Small intestine (tissue), 7 donors: ENCODE results near the gene TP53I11. TPM values are rescaled to one million over a fixed set of nuclear protein-coding genes. Genes with fewer than 3 reads are reported as not detected.

Experiments
- DNase-seq, 2 donors: peaks; one replicate each; pipeline versions ENCODE4 v3.0.0 to v3.0.0-alpha.2; 2013
- FAIRE-seq: peaks from 2 replicates; lab custom pipeline; 2012; peaks lifted over from hg19 to GRCh38; lab: Jason Lieb, UNC
- H3K27ac ChIP-seq, 3 donors: one replicate each; pipeline ENCODE4 v1.5.1; 2013; ENCODE audit warnings: low read length in 2 of 3, mild to moderate bottlenecking in 2 of 3, control low read depth in 1 of 3, inconsistent platforms in 1 of 3, low read depth in 1 of 3, moderate library complexity in 1 of 3
- H3K27me3 ChIP-seq, 3 donors: one replicate each; pipeline ENCODE4 v1.6.1; 2013; ENCODE audit warnings: low read length in 3 of 3, inconsistent platforms in 1 of 3; ENCODE audit not compliant: control insufficient read depth in 3 of 3, insufficient read depth in 3 of 3
- H3K36me3 ChIP-seq, 3 donors: one replicate each; pipeline ENCODE4 v1.6.1; 2013; ENCODE audit warnings: low read length in 3 of 3, inconsistent platforms in 1 of 3, low read depth in 1 of 3, mild to moderate bottlenecking in 1 of 3, moderate library complexity in 1 of 3; ENCODE audit not compliant: control insufficient read depth in 3 of 3, insufficient read depth in 2 of 3
- H3K4me1 ChIP-seq, 3 donors: one replicate each; pipeline ENCODE4 v1.6.1; 2013; ENCODE audit warnings: low read length in 2 of 3, inconsistent platforms in 1 of 3, low read depth in 1 of 3, mild to moderate bottlenecking in 1 of 3, moderate library complexity in 1 of 3; ENCODE audit not compliant: control insufficient read depth in 3 of 3, insufficient read depth in 2 of 3
- H3K4me3 ChIP-seq, 3 donors: one replicate each; pipeline ENCODE4 v1.5.1; 2013; ENCODE audit warnings: low read length in 3 of 3, control low read depth in 1 of 3, inconsistent platforms in 1 of 3, low read depth in 1 of 3, mild to moderate bottlenecking in 1 of 3, moderate library complexity in 1 of 3
- H3K9me3 ChIP-seq, 2 donors: one replicate each; pipeline ENCODE4 v1.6.1; 2013; ENCODE audit warnings: low read depth in 1 of 2, low read length in 1 of 2; ENCODE audit not compliant: control insufficient read depth in 2 of 2, insufficient read depth in 1 of 2
- WGBS, 3 donors: extraction: QIAGEN DNeasy Blood & Tissue Kit; methylation state at CpG; one replicate each; pipeline ENCODE4 v1.1.7; 2013; 5-methylcytosine and 5-hydroxymethylcytosine counted together
- polyA plus RNA-seq, 4 donors: library from polyadenylated mRNA; stranded (reverse) in 3 of 4; unstranded in 1 of 4; fragments of 200-250 nt in 3 of 4; fragments of 120-200 nt in 1 of 4; gene quantifications; one replicate each; pipeline versions ENCODE4 v1.2.1 to v1.2.3, GENCODE V29; 2013
- donor health status: healthy with polysubstance abuse.
- donor health status: control.
- donor health status: control.
- donor health status: Bipolar disorder and iron deficiency.
- donor health status: healthy.

TP53I11 gene
- polyA plus RNA-seq, 4 donors, result 6.8 to 105 (median 36.7) TPM

- no peaks in the 10 kb centered on the region for H3K9me3 ChIP-seq
- H3K4me3 ChIP-seq, result peak overlapping the region; percentile 62 to 89 (median 62)
- WGBS, 3 donors, result 3 to 4% (median 4%) methylated on average over 50 to 57 of the region's 57 CpGs
- FAIRE-seq (no peak), DNase-seq (peak; percentile 46 to 74)
- peak overlapping the region in 2 of 3 donors; percentile 63 to 87 for H3K27ac ChIP-seq
- peaks cover 0 to 23% (median under 1%) of the 10 kb centered on the region in 3 donors for H3K4me1 ChIP-seq
- H3K27me3 ChIP-seq, result no peaks in the 10 kb centered on the region
- peaks cover 0 to 18% (median 0%) of the 10 kb centered on the region in 3 donors for H3K36me3 ChIP-seq
Measured at GRCh38 chr11:44949160-44950030, 1.3 kb downstream of the TP53I11 start.

GRCh38 chr11:44948155-44948554 is 2.5 kb downstream of the TP53I11 start:
- no peak overlapping the region for H3K27ac ChIP-seq
- no peak for FAIRE-seq
- H3K9me3 ChIP-seq, result no peaks in the 10 kb centered on the region
- H3K4me3 ChIP-seq, result no peak overlapping the region
- no peak for DNase-seq
- H3K4me1 ChIP-seq, result peaks cover 0 to 32% (median 0%) of the 10 kb centered on the region in 3 donors
- 76 to 89% (median 87%) methylated on average over 2 to 3 of the region's 3 CpGs for WGBS, 3 donors
- peaks cover 0 to 26% (median 0%) of the 10 kb centered on the region in 3 donors for H3K36me3 ChIP-seq
- H3K27me3 ChIP-seq, result no peaks in the 10 kb centered on the region

- DNase-seq, result no peak
- WGBS, 3 donors, result 61 to 67% (median 63%) methylated on average over 8 to 9 of the region's 9 CpGs
- H3K27ac ChIP-seq, result no peak overlapping the region
Measured at GRCh38 chr11:44947114-44947513, 3.6 kb downstream of the TP53I11 start.

GRCh38 chr11:44946263-44946662 is 4.4 kb downstream of the TP53I11 start:
- no peak for FAIRE-seq

More at GRCh38 chr11:44947114-44947513, 3.6 kb downstream of the TP53I11 start:
- FAIRE-seq, result no peak
- Histone ChIP-seq H3K36me3 (peaks cover 0 to 26% (median 0%) of the 10 kb centered on the region in 3 donors), H3K4me1 (peaks cover 0 to 32% (median 0%) of the 10 kb centered on the region in 3 donors), H3K9me3 (no peaks in the 10 kb centered on the region), H3K27me3 (no peaks in the 10 kb centered on the region), H3K4me3 (no peak overlapping the region)

GRCh38 chr11:44945666-44946065 is 5.0 kb downstream of the TP53I11 start:
- FAIRE-seq (no peak), DNase-seq (no peak)
- no peaks in the 10 kb centered on the region for H3K9me3 ChIP-seq
- no peak overlapping the region for H3K4me3 ChIP-seq
- H3K4me1 ChIP-seq, result peaks cover 0 to 37% (median 0%) of the 10 kb centered on the region in 3 donors
- peak overlapping the region in 1 of 3 donors; percentile 15 for H3K27ac ChIP-seq
- peaks cover 0 to 37% (median 0%) of the 10 kb centered on the region in 3 donors for H3K36me3 ChIP-seq
- WGBS, 3 donors, result 70 to 88% (median 81%) methylated on average over 11 of the region's 11 CpGs
- no peaks in the 10 kb centered on the region for H3K27me3 ChIP-seq

More at GRCh38 chr11:44946263-44946662, 4.4 kb downstream of the TP53I11 start:
- no peak for DNase-seq
- 69 to 80% (median 76%) methylated on average over 12 of the region's 12 CpGs for WGBS, 3 donors
- H3K27me3 ChIP-seq, result no peaks in the 10 kb centered on the region
- H3K4me3 ChIP-seq, result no peak overlapping the region
- H3K27ac ChIP-seq, result peak overlapping the region in 1 of 3 donors; percentile 41
- H3K4me1 ChIP-seq, result peaks cover 0 to 36% (median 0%) of the 10 kb centered on the region in 3 donors
- peaks cover 0 to 31% (median 0%) of the 10 kb centered on the region in 3 donors for H3K36me3 ChIP-seq
- H3K9me3 ChIP-seq, result no peaks in the 10 kb centered on the region

GRCh38 chr11:44944853-44945235 is 5.8 kb downstream of the TP53I11 start:
- Histone ChIP-seq H3K36me3 (peaks cover 0 to 43% (median 0%) of the 10 kb centered on the region in 3 donors), H3K9me3 (no peaks in the 10 kb centered on the region), H3K4me1 (peaks cover 0 to 37% (median 0%) of the 10 kb centered on the region in 3 donors), H3K27ac (no peak overlapping the region), H3K27me3 (no peaks in the 10 kb centered on the region), H3K4me3 (no peak overlapping the region)
- FAIRE-seq (no peak), DNase-seq (no peak)
- WGBS, 3 donors, result 46 to 55% (median 49%) methylated on average over 3 of the region's 3 CpGs

- DNase-seq (no peak), FAIRE-seq (no peak)
- peaks cover 0 to 44% (median 0%) of the 10 kb centered on the region in 3 donors for H3K36me3 ChIP-seq
- H3K4me3 ChIP-seq, result no peak overlapping the region
- H3K27ac ChIP-seq, result no peak overlapping the region
- 60 to 69% (median 63%) methylated on average over 7 of the region's 7 CpGs for WGBS, 3 donors
- H3K9me3 ChIP-seq, result no peaks in the 10 kb centered on the region
- H3K27me3 ChIP-seq, result no peaks in the 10 kb centered on the region
- H3K4me1 ChIP-seq, result peaks cover 0 to 36% (median 0%) of the 10 kb centered on the region in 3 donors
Measured at GRCh38 chr11:44944181-44944852, 6.4 kb downstream of the TP53I11 start.

GRCh38 chr11:44943696-44944095 is 7.0 kb downstream of the TP53I11 start:
- DNase-seq, result peak in 1 of 2 donors; percentile 49
- no peak for FAIRE-seq
- no peaks in the 10 kb centered on the region for H3K9me3 ChIP-seq
- peaks cover 0 to 33% (median 0%) of the 10 kb centered on the region in 3 donors for H3K4me1 ChIP-seq
- peaks cover 0 to 46% (median 0%) of the 10 kb centered on the region in 3 donors for H3K36me3 ChIP-seq
- no peak overlapping the region for H3K4me3 ChIP-seq
- 31 to 58% (median 44%) methylated on average over 7 of the region's 7 CpGs for WGBS, 3 donors
- H3K27ac ChIP-seq, result no peak overlapping the region
- H3K27me3 ChIP-seq, result no peaks in the 10 kb centered on the region
